ENCODE results near the gene ADAMTS9.

The ADAMTS9 gene

DNA sequence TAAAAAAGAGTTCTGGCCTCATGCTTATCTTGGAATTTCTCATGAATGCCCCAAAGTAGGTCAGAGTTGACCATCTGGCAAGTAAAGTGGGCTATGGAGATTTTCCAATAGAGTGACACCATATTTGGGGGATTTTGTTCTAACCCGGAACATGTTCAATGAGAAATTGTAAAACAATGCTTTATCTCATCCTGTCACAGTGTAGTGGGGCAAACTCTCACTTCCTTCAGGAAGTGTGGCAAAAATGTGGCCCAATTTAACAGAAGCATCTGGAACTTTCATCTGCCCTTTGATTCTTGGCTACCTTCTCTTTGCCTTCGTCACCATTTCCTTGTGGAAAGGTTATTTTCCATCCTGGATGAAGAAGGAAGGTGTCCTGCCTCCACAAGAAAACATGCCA is 70.8 kb downstream of the ADAMTS9 start:
- DNase-seq: no peak

DNA sequence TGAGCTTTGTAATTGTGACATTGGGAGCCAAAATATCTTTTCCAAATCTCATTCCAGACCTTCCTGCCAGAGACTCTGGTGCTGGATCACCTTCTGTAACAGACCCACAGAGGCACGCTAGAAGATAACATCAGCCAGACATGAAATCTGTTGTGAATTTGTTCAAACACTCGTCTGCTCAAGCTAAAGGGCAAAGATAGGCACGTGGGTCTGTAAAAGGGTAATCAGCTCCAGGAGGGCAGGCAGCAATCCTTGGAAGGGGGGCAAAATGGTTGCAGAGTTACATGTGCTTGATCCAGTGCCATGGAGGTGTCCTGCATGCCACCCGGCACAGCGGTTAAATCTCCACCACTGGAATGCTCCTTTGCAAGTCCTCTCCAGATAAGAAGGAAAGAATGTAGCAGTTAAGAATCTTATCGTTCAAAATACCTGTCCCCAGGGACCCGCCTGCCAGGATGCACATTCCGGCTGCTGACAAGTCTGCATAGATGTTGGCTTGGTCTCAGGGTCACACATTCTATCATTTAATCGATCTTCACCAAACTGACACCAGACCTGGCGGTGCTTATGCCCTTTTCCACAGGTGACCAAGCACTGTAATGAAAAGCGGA is 74.8 kb downstream of the ADAMTS9 start:
- no peak for DNase-seq

GRCh38 chr3:64612082-64612860 is 75.5 kb downstream of the ADAMTS9 start:
- DNase-seq: no peak

DNA sequence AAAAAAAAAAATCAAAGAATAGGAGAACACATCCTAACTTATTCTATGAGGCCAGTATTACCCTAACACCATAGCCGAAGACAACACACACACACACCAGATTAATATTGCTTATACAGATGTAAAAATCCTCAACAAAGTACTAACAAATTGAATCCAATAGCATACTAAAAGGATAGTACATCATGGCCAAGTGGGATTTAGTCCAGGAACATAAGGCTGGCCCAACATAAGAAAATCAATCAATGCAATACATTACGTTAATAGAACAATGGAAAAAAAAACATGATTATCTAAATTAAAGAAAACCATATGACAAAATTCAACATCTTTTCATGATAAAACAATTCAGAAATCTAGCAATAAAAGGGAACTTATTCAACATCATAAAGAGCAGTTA is 79.1 kb downstream of the ADAMTS9 start:
- DNase-seq: no peak

- no peak for DNase-seq
These were observed 80.7 kb downstream of the ADAMTS9 start for GRCh38 chr3:64607032-64607551.

DNA sequence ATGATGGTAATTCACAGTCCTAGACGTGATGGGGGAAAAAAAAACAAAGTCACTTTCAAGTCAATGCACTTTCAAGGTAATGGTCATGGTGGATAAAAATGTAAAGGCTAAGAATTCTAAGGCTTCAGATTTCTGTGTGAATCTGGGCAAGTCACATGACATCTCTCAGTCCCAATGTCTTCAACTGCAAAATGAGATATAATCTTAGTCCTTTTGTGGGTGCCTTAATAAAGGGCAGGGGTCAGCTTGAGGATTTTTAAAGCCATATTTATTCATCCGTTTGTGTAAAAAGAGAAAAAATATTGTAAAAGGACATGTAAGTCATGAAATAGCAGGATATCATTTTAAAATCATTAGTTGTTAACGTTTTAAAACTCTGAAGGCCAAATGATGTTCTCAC is 83.5 kb downstream of the ADAMTS9 start:
- DNase-seq: no peak

DNA sequence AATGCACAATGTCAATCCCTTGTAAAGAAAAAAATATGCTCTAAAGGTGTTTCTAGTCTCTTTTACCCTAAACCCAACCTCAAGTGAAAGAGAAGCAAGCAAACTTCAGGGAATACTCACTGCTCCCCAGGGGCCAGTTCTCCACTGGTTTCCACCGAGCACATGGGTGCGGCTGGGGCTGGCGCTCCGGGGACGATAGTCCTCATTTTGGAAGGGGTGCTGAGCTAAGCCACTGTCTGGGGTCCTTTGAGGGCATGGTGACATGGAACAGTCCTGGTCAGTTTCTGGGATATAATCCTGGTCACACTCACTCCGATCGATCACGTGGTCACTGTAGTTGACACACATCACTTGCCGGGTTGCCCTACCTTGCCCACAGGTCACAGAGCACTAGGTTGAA is 86.0 kb downstream of the ADAMTS9 start:
- DNase-seq: no peak

DNA sequence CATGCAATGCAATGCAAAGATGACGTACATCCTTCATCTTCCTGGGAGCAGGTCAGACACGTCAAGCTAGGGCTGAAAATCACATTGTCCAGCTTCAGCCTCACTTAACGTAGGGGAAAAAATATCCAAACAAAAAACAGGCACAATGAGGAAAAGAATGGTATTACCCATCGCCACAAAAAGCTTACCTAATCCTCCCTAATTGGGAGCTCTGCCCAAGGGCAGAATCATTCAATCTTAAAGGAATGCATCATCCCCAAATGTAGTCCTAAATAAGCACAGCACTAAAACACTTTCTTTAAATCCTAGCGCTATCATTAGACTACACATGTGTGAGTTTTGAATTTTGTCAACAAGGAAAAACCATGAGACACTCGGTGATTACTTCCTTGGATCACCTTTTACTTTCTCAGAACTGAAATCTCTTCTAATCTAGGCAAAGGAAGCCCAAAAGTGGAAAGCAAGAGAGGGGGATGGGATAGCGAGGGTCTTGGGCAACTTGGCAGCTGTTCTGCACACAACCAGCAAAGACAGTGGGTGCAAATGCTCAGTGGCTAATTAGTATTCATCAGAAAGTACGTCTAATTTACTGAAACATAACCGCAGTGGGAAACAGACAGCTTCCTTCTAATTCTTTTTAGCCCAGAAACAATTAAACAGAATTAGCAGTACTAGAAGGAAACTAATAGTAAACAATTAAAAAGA is 87.4 kb downstream of the ADAMTS9 start:
- no peak for DNase-seq

- DNase-seq: no peak
These were observed 88.1 kb downstream of the ADAMTS9 start for GRCh38 chr3:64599651-64600050.

DNA sequence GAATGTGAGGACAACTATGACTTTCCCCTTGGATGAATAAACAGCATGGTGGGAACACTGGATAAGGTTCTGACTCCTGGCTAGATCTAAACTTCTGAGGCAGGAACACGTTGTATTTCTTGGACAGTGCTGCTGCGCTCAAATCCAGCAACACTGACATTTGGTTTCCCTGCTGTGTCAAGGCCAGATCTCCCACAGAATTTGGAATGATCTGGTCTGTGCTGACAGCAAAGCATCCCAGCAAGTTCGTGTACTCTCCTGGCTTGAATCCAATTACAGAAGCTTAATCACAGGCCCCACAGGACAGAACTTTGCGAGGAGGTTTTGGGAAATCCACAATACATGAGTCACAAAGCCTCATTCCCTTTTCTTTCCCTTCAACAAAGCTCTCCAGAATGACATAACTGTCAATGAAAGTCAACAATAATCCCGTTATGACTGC is 92.5 kb downstream of the ADAMTS9 start:
- no peak for DNase-seq

GRCh38 chr3:64594134-64594533 is 93.7 kb downstream of the ADAMTS9 start:
- no peak for DNase-seq

GRCh38 chr3:64593350-64593749 is 94.5 kb downstream of the ADAMTS9 start:
- no peak for DNase-seq

- no peak for DNase-seq
These were observed 96.2 kb downstream of the ADAMTS9 start for GRCh38 chr3:64591615-64592014.

DNA sequence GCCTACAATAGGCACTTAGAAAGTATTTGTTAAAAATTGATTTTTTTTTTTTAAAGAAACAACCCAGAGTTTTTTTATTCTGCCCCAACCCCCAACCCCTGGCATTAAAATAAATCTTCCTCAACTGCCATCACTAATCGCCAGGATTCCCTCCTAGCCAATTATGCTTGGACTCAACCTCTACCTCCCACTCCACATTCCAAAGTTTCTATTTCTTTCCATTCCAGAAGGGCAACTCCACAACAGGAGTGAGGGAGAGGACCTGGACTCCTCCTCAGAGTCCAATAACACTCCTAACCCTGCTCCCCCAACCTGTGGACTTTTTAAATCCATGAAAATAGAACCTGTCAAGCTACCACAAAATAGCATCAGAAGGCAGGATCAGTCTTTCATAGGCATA is 99.4 kb downstream of the ADAMTS9 start:
- no peak for DNase-seq

- DNase-seq: no peak
These were observed 100.8 kb downstream of the ADAMTS9 start for GRCh38 chr3:64586952-64587351.

GRCh38 chr3:64584179-64584578 is 103.6 kb downstream of the ADAMTS9 start:
- DNase-seq: no peak

GRCh38 chr3:64578797-64579196 is 109.0 kb downstream of the ADAMTS9 start:
- DNase-seq: no peak

GRCh38 chr3:64578062-64578770 is 109.6 kb downstream of the ADAMTS9 start:
- DNase-seq: no peak

GRCh38 chr3:64576211-64576775 is 111.5 kb downstream of the ADAMTS9 start:
- no peak for DNase-seq

- peak; percentile 3 for DNase-seq
These were observed 112.5 kb downstream of the ADAMTS9 start for GRCh38 chr3:64575211-64575844.

- DNase-seq: no peak
These were observed 113.6 kb downstream of the ADAMTS9 start for GRCh38 chr3:64574194-64574593.

DNA sequence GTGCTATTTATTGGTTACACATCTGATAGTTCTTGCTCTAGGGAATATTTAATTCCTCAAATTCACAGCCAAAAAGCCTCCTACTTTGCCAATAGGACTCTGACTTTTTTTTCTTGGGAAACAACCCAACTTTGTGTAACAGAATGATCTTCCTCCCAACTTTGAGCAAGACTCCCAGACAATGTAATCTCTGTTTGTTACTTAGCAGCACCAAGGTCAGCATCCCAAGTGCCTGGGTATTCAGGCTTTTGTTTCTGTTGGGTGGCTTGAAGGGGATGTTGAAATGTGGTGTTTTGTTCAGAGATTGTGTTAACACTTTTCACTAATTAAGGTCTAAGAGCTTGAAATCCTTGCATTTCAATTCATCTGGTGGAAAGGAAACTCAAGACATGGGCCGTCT is 115.8 kb downstream of the ADAMTS9 start:
- DNase-seq: no peak

Measured in activated CD4-positive, alpha-beta T cell treated with anti-CD3 and anti-CD28 coated beads, Interleukin-2, Interleukin-6, amounts not matched to agents 100 ng/mL and 50 ng/mL, durations not matched to agents 16 hours and 8 hours (primary cell).